ENCODE results near the gene TMEM94.

- no peak for TF ChIP-seq CTCF (IDR thresholded peaks at IDR 0.05)
- TF ChIP-seq POLR2A (IDR thresholded peaks at IDR 0.05): no peak
These were observed 17.1 kb upstream of the TMEM94 start for GRCh38 chr17:75439287-75439686.
